Measurements from ENCODE around the gene PTGDR2.

Gene PTGDR2

DNA sequence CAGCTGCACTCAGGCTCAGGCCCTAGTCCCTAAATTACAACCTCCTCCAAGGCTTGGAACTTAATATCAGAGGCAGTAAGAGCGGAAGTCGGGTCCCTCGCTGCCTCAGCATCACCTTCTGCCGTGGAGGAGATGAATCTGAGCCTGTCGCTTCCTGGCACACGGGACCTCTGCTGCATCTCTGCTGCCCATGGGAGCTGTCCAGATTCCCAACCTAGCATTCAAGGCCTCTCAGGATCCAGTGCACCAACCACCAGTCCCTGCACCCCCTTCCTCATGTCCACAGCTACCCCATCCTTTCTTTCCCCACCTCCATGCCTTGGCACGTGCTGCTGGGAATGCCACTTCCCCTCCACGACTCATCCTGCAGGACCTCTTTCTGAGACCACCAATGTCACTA, 2.5 kb upstream of the PTGDR2 start:
- H3K4me3 ChIP-seq (ENCODE audit: low read depth, low read length): no peak overlapping the region
- TF ChIP-seq, protein P1, sequence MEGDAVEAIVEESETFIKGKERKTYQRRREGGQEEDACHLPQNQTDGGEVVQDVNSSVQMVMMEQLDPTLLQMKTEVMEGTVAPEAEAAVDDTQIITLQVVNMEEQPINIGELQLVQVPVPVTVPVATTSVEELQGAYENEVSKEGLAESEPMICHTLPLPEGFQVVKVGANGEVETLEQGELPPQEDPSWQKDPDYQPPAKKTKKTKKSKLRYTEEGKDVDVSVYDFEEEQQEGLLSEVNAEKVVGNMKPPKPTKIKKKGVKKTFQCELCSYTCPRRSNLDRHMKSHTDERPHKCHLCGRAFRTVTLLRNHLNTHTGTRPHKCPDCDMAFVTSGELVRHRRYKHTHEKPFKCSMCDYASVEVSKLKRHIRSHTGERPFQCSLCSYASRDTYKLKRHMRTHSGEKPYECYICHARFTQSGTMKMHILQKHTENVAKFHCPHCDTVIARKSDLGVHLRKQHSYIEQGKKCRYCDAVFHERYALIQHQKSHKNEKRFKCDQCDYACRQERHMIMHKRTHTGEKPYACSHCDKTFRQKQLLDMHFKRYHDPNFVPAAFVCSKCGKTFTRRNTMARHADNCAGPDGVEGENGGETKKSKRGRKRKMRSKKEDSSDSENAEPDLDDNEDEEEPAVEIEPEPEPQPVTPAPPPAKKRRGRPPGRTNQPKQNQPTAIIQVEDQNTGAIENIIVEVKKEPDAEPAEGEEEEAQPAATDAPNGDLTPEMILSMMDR (IDR thresholded peaks at IDR 0.05; ENCODE audit: low read depth, low read length): no peak
- no peak for TF ChIP-seq MYC (IDR thresholded peaks at IDR 0.05; ENCODE audit: low read depth, low read length)
- no peak for TF ChIP-seq MAX (IDR thresholded peaks at IDR 0.05; ENCODE audit: low read depth, low read length)

DNA sequence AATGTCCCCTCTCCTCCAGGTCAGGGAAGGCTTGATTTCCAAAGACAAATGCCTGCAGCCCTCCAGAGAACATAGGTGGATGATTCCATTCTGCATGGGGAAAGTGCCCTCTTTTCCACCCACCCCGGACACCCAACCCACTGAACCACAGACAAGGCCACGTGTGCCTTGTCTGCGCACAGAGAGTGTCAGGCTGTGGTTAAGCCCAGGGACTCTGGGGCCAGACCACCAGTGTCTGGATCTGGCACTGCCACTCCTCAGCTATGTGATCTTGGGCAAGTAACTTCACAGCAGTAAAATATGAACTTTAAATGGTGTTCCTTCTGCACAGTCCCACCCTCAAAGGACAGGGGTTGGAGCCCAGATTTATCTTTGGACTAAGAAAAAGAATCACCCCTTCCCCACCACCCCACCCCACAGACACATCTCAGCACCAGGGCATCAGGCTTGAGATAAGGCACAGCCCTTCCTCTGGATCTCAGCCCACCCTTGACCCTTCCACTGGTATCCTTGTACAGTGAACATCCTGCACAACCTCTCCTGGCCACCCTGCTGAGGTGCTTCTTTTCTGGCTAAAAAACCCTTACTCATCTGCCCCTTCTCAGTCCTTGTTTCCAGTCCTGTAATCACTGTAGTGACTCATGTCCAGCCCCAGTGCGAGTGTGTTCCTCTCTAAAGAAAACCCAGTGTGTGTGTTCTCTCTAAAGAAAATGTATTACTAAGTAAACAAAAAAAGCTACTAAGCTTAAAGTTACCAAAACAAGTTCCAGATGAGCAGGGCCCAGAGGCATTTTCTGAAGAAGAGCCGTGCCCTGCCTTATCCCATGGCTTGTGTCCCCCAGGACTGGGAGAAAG, 1.9 kb upstream of the PTGDR2 start:
- no peak overlapping the region for H3K4me3 ChIP-seq (ENCODE audit: low read depth, low read length)
- no peak for DNase-seq (ENCODE audit: low read depth)
- TF ChIP-seq POLR2A (IDR thresholded peaks at IDR 0.05; ENCODE audit: extremely low read depth, insufficient read length) (no peak), MYC (IDR thresholded peaks at IDR 0.05; ENCODE audit: low read depth, low read length) (no peak)
- TF ChIP-seq, protein P1 (IDR thresholded peaks at IDR 0.05; ENCODE audit: low read depth, low read length): no peak

More for the DNA sequence above, 2.5 kb upstream of the PTGDR2 start:
- DNase-seq (ENCODE audit: low read depth): no peak

GRCh38 chr11:60854847-60855725, 664 bp downstream of the PTGDR2 start:
- TF ChIP-seq, protein P1 (IDR thresholded peaks at IDR 0.05; ENCODE audit: low read depth, low read length): no peak
- TF ChIP-seq POLR2A (IDR thresholded peaks at IDR 0.05; ENCODE audit: extremely low read depth, insufficient read length) (no peak), MYC (IDR thresholded peaks at IDR 0.05; ENCODE audit: low read depth, low read length) (no peak), MAX (IDR thresholded peaks at IDR 0.05; ENCODE audit: low read depth, low read length) (no peak)
- no peak for DNase-seq (ENCODE audit: low read depth)
- H3K4me3 ChIP-seq (ENCODE audit: low read depth, low read length): no peak overlapping the region

GRCh38 chr11:60854140-60854846, 1.5 kb downstream of the PTGDR2 start:
- no peak for TF ChIP-seq MYC (IDR thresholded peaks at IDR 0.05; ENCODE audit: low read depth, low read length)
- TF ChIP-seq, protein P1 (IDR thresholded peaks at IDR 0.05; ENCODE audit: low read depth, low read length): no peak
- no peak overlapping the region for H3K4me3 ChIP-seq (ENCODE audit: low read depth, low read length)
- DNase-seq (ENCODE audit: low read depth): peak; percentile 66

DNA sequence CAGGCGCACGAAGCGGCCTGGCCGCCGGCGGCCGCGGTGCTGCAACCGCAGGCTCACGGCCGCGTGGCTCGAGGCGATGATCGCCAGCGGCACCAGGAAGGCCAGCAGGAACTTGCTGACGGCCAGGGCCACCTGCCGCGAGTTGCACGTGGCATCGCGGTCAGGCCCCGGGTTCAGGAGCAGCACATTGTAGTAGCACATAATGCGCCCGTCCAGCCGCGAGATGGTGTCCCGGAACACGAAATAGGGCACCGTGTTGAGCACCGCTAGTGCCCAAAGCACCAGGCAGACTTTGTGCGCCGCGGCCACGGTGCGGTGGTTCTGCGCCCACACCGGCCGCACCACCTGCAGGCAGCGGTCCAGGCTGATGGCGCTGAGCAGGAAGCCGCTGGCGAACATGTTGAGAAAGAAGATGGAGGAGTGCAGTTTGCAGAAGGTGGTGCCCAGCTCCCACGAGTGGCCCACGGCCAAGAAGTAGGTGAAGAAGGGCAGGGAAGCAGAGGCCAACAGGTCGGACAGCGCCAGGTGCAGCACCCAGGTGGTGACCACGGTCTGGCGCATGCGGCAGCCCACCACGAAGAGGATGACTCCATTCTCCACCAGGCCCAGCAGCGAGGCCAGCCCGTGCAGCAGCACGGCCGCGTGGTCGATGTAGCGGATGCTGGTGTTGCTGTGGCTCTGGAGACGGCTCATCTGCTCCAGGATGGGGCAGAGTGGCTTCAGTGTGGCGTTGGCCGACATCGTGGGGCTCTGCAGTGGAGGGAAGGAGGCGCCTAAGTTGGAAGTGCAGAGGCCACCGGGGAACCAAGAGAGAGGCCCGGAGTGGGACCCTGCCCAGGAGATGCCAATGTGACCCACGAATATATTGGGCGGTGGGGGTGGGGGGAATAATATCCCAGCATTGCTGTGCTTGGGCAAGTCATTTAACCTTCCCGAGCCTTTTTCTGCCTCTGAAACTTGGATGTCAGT, 2.5 kb downstream of the PTGDR2 start:
- TF ChIP-seq, protein P1 (IDR thresholded peaks at IDR 0.05; ENCODE audit: low read depth, low read length): no peak
- no peak for TF ChIP-seq MYC (IDR thresholded peaks at IDR 0.05; ENCODE audit: low read depth, low read length)
- no peak for DNase-seq (ENCODE audit: low read depth)
- no peak overlapping the region for H3K4me3 ChIP-seq (ENCODE audit: low read depth, low read length)

All from NB4 (cell line).